ENCODE measurements around the gene MAST4. TPM values are rescaled to one million over a fixed set of nuclear protein-coding genes. Genes with fewer than 3 reads are reported as not detected.

MAST4 gene
- total RNA-seq, 1 donor, result 12.7 TPM

DNA sequence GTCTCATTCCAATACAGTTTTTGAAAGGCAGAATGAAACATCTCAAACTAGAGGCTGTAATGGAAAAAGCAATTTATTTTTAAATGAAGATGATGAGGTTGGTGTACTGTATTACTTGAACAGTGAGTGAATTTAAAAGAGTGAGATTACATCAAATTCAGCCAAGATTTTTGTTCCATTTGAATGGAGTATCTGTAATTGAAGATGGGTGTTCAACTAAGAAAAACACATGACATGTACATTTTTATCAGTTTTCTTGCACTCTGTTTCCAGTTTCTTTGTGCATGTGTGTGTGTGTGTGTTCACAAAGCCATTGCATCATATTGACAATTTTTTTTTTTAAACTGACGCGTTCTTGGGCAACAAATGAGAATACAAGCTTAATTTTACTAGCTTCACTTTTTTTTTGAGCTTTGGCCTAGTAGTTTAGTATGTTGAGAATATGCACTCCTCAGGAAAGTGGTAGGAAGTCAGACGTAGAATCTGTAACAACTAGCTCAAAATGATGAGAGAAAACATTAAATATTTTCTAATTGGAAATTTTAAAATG, 243.5 kb downstream of the MAST4 start:
- no peak for DNase-seq (ENCODE audit: insufficient read length, low spot score, missing footprints)
- H3K27ac ChIP-seq (ENCODE audit: low read depth, low read length), result no peak overlapping the region
- TF ChIP-seq, protein P1, sequence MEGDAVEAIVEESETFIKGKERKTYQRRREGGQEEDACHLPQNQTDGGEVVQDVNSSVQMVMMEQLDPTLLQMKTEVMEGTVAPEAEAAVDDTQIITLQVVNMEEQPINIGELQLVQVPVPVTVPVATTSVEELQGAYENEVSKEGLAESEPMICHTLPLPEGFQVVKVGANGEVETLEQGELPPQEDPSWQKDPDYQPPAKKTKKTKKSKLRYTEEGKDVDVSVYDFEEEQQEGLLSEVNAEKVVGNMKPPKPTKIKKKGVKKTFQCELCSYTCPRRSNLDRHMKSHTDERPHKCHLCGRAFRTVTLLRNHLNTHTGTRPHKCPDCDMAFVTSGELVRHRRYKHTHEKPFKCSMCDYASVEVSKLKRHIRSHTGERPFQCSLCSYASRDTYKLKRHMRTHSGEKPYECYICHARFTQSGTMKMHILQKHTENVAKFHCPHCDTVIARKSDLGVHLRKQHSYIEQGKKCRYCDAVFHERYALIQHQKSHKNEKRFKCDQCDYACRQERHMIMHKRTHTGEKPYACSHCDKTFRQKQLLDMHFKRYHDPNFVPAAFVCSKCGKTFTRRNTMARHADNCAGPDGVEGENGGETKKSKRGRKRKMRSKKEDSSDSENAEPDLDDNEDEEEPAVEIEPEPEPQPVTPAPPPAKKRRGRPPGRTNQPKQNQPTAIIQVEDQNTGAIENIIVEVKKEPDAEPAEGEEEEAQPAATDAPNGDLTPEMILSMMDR (IDR thresholded peaks at IDR 0.05; ENCODE audit: extremely low read depth, low read depth, low read length), result no peak
- no peaks in the 10 kb centered on the region for H3K79me2 ChIP-seq (ENCODE audit: insufficient read depth, low read length)
- H4K20me1 ChIP-seq (ENCODE audit: insufficient read depth, low read length), result no peaks in the 10 kb centered on the region
- no peaks in the 10 kb centered on the region for H3K36me3 ChIP-seq (ENCODE audit: insufficient read depth, low read length)
- H3K4me3 ChIP-seq (ENCODE audit: insufficient read depth, low read length), result no peak overlapping the region
- H3K4me2 ChIP-seq (ENCODE audit: insufficient read depth, low read length), result no peak overlapping the region
- no peaks in the 10 kb centered on the region for H3K9me3 ChIP-seq (ENCODE audit: low read depth, low read length)
- H2AFZ ChIP-seq (ENCODE audit: low read length), result no peak overlapping the region
- H3K27me3 ChIP-seq (ENCODE audit: insufficient read depth, low read length), result no peaks in the 10 kb centered on the region
- no peaks in the 10 kb centered on the region for H3K4me1 ChIP-seq (ENCODE audit: insufficient read depth, low read length)

DNA sequence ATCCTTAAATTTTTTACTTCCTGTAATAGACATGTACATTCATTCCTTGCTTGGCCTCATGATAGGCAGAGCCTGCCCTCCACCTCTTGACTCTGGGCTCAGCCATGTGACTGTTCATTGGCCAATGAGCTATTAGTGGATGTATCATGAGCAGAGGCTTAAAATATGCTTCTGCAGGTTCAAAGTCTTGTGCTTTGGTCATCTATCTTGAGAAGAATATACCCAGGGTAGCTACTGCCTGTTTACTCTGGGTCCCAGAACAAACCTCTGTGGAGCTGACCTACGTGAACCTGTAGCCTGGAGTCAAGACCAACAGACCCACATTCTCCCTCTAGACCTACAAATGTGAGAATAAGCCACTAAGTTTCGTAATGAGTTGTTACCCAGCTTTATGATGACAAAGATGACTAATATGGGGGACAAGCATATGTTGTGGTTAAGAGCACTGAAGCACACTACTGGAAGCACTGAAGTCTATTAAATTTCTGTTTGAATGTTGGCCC, 244.4 kb downstream of the MAST4 start:
- Histone ChIP-seq H4K20me1 (ENCODE audit: insufficient read depth, low read length) (no peaks in the 10 kb centered on the region), H3K4me3 (ENCODE audit: insufficient read depth, low read length) (no peak overlapping the region), H3K79me2 (ENCODE audit: insufficient read depth, low read length) (no peaks in the 10 kb centered on the region), H3K27ac (ENCODE audit: low read depth, low read length) (no peak overlapping the region), H2AFZ (ENCODE audit: low read length) (no peak overlapping the region), H3K36me3 (ENCODE audit: insufficient read depth, low read length) (no peaks in the 10 kb centered on the region), H3K27me3 (ENCODE audit: insufficient read depth, low read length) (no peaks in the 10 kb centered on the region), H3K4me1 (ENCODE audit: insufficient read depth, low read length) (no peaks in the 10 kb centered on the region), H3K9me3 (ENCODE audit: low read depth, low read length) (no peaks in the 10 kb centered on the region), H3K4me2 (ENCODE audit: insufficient read depth, low read length) (no peak overlapping the region)
- TF ChIP-seq, protein P1 (IDR thresholded peaks at IDR 0.05; ENCODE audit: extremely low read depth, low read depth, low read length), result no peak
- no peak for DNase-seq (ENCODE audit: insufficient read length, low spot score, missing footprints)

GRCh38 chr5:66841264-66841663, 245.1 kb downstream of the MAST4 start:
- Histone ChIP-seq H3K9me3 (ENCODE audit: low read depth, low read length) (no peaks in the 10 kb centered on the region), H3K4me1 (ENCODE audit: insufficient read depth, low read length) (no peaks in the 10 kb centered on the region), H3K4me3 (ENCODE audit: insufficient read depth, low read length) (no peak overlapping the region), H3K4me2 (ENCODE audit: insufficient read depth, low read length) (no peak overlapping the region), H3K27me3 (ENCODE audit: insufficient read depth, low read length) (no peaks in the 10 kb centered on the region), H3K27ac (ENCODE audit: low read depth, low read length) (no peak overlapping the region), H4K20me1 (ENCODE audit: insufficient read depth, low read length) (no peaks in the 10 kb centered on the region), H2AFZ (ENCODE audit: low read length) (no peak overlapping the region), H3K36me3 (ENCODE audit: insufficient read depth, low read length) (no peaks in the 10 kb centered on the region), H3K79me2 (ENCODE audit: insufficient read depth, low read length) (no peaks in the 10 kb centered on the region)
- no peak for DNase-seq (ENCODE audit: insufficient read length, low spot score, missing footprints)
- TF ChIP-seq, protein P1 (IDR thresholded peaks at IDR 0.05; ENCODE audit: extremely low read depth, low read depth, low read length), result no peak

DNA sequence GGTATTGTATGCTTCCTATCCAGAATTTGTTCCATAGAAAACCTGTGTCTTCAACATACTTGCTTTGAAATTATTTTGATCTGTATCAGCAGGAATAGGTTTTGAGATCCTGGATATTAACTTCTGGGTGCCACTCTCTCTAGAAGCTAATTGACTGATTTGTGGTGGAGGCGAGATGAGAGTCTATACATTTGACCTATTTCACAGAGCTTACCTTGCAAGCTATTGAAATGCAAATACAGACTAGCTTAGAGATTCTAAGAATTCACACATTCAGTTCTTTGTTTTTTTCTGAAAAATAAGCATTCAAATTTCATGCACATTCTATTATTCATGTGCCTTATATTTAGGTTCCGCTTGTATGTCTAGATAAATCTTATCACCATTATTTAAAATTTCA, 246.3 kb downstream of the MAST4 start:
- no peak overlapping the region for H3K4me2 ChIP-seq (ENCODE audit: insufficient read depth, low read length)
- H3K27me3 ChIP-seq (ENCODE audit: insufficient read depth, low read length), result no peaks in the 10 kb centered on the region
- no peak overlapping the region for H3K27ac ChIP-seq (ENCODE audit: low read depth, low read length)
- H4K20me1 ChIP-seq (ENCODE audit: insufficient read depth, low read length), result no peaks in the 10 kb centered on the region
- no peaks in the 10 kb centered on the region for H3K9me3 ChIP-seq (ENCODE audit: low read depth, low read length)
- no peak overlapping the region for H3K4me3 ChIP-seq (ENCODE audit: insufficient read depth, low read length)
- TF ChIP-seq, protein P1 (IDR thresholded peaks at IDR 0.05; ENCODE audit: extremely low read depth, low read depth, low read length), result no peak
- no peaks in the 10 kb centered on the region for H3K36me3 ChIP-seq (ENCODE audit: insufficient read depth, low read length)
- H2AFZ ChIP-seq (ENCODE audit: low read length), result no peak overlapping the region
- no peaks in the 10 kb centered on the region for H3K4me1 ChIP-seq (ENCODE audit: insufficient read depth, low read length)
- no peaks in the 10 kb centered on the region for H3K79me2 ChIP-seq (ENCODE audit: insufficient read depth, low read length)
- no peak for DNase-seq (ENCODE audit: insufficient read length, low spot score, missing footprints)
